NCI-H1417 (cell line): ENCODE data around the gene TNIP1.
A peak's percentile ranks its signal among the peaks of the same experiment; 100 is the strongest.

Experiments
- DNase-seq, 3 experiments: peaks; one replicate each; lab custom pipeline; 2025; lab: John Stamatoyannopoulos, UW

Gene TNIP1

GRCh38 chr5:151020304-151021110, 60.3 kb downstream of the TNIP1 start, which contains the start of gene GPX3:
TSS of gene GPX3 (plus strand) at chr5:151020591. CDS start at chr5:151020655, 64 bp downstream.
- peak; percentile 29 to 55 (median 35) for DNase-seq

- no peak for DNase-seq
Observed at GRCh38 chr5:151019331-151019730, 61.5 kb downstream of the TNIP1 start.

- no peak for DNase-seq
Observed at GRCh38 chr5:151018846-151019245, 62.0 kb downstream of the TNIP1 start.

- DNase-seq = no peak
Observed at GRCh38 chr5:151017897-151018296, 62.9 kb downstream of the TNIP1 start.

- DNase-seq = no peak
Observed at GRCh38 chr5:151016700-151017099, 64.1 kb downstream of the TNIP1 start.

GRCh38 chr5:151015974-151016587, 64.8 kb downstream of the TNIP1 start:
- no peak for DNase-seq

- no peak for DNase-seq
Observed at GRCh38 chr5:151014680-151015343, 66.0 kb downstream of the TNIP1 start.

GRCh38 chr5:151012862-151013261, 68.0 kb downstream of the TNIP1 start:
- DNase-seq = no peak

- no peak for DNase-seq
Observed at GRCh38 chr5:151008906-151009305, 71.9 kb downstream of the TNIP1 start.

- no peak for DNase-seq
Observed at GRCh38 chr5:151008210-151008491, 72.7 kb downstream of the TNIP1 start.

GRCh38 chr5:151007430-151008209, 73.2 kb downstream of the TNIP1 start:
- no peak for DNase-seq

- no peak for DNase-seq
Observed at GRCh38 chr5:151006704-151007334, 74.0 kb downstream of the TNIP1 start.

- DNase-seq = peak in 1 of 3 experiments; percentile 43
Observed at GRCh38 chr5:151005950-151006576, 74.8 kb downstream of the TNIP1 start.

GRCh38 chr5:151005187-151005949, 75.5 kb downstream of the TNIP1 start:
- DNase-seq = no peak

- no peak for DNase-seq
Observed at GRCh38 chr5:151004499-151004898, 76.3 kb downstream of the TNIP1 start.

- no peak for DNase-seq
Observed at GRCh38 chr5:151003503-151003860, 77.4 kb downstream of the TNIP1 start.

GRCh38 chr5:151002681-151003502, 77.9 kb downstream of the TNIP1 start:
- DNase-seq = peak in 1 of 3 experiments; percentile 16

- peak in 1 of 3 experiments; percentile 56 for DNase-seq
Observed at GRCh38 chr5:151002250-151002649, 78.6 kb downstream of the TNIP1 start.

GRCh38 chr5:151001436-151001835, 79.4 kb downstream of the TNIP1 start:
- no peak for DNase-seq
